GM21515 (cell line): ENCODE measurements around the gene ZNF543.
"Not testable (repeated sequence)": the region's sequence is repeated elsewhere in the genome, so short reads cannot be mapped to it uniquely, and the experiment has no call there.

Source experiments
- ATAC-seq: cut with Tn5 transposase; IDR thresholded peaks from one replicate; pipeline ENCODE4 v1.9.1; 2021; ENCODE audit not compliant: unreplicated experiment

ZNF543 gene

GRCh38 chr19:57319869-57320179 is 448 bp upstream of the ZNF543 start:
- no peak for ATAC-seq

- ATAC-seq, result no peak
Measured at GRCh38 chr19:57321116-57321515, 844 bp downstream of the ZNF543 start.

GRCh38 chr19:57321751-57322150 is 1.5 kb downstream of the ZNF543 start:
- no peak for ATAC-seq

DNA sequence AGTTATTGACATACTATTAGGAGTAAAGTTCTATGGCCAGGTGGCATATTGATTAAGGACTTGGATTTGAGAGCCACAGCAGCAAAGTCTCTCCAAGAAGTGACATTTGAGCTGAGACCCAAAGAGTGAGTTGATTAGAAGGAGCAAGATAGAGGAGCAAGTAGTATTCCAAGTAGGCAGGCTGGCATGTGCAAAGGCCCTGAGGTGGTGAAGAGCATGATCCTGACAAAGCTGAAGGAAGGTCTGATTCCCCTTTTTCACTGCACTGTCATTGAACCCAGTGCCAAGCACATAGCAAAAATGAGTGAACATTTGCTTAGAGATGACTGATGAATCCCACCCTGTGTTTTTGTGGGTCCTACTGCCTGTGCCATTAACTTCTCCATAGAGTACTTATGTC is 4.7 kb downstream of the ZNF543 start:
- ATAC-seq, result no peak

- no peak for ATAC-seq
Measured at GRCh38 chr19:57327993-57328392, 7.7 kb downstream of the ZNF543 start.

- no peak for ATAC-seq
Measured at GRCh38 chr19:57334191-57334590, 13.9 kb downstream of the ZNF543 start.

DNA sequence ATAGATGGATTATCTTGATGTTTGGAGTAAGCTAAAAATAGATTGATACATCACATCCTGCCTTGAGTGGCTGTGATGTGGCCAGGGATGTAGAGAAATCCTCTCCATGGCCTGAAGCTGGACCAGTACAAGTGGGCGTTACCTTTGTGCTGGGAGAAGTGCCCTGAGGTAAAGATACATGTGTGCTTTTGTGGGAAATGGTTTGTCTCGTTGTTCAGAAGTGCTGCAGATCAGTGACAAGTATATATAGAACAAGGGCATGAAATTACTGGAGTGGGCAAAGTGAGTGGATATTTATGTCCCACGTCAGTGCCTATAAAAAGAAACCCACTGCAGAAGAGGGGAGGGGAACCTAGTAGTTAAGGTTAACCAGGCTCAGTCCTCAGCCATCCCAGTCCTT is 18.6 kb downstream of the ZNF543 start:
- ATAC-seq, result no peak

GRCh38 chr19:57342582-57342981 is 22.3 kb downstream of the ZNF543 start:
- no peak for ATAC-seq

- no peak for ATAC-seq
Measured at GRCh38 chr19:57348136-57348535, 27.9 kb downstream of the ZNF543 start.

- ATAC-seq, result peak; percentile 90
Measured at GRCh38 chr19:57350877-57351805, 30.9 kb downstream of the ZNF543 start, which contains the start of gene ZNF304. TSS of gene ZNF304 (plus strand) at chr19:57351271. CDS start at chr19:57351665, 394 bp downstream.

GRCh38 chr19:57351867-57352266 is 31.6 kb downstream of the ZNF543 start:
- no peak for ATAC-seq

GRCh38 chr19:57355916-57356315 is 35.6 kb downstream of the ZNF543 start:
- no peak for ATAC-seq

GRCh38 chr19:57357406-57357805 is 37.1 kb downstream of the ZNF543 start:
- ATAC-seq, result no peak

DNA sequence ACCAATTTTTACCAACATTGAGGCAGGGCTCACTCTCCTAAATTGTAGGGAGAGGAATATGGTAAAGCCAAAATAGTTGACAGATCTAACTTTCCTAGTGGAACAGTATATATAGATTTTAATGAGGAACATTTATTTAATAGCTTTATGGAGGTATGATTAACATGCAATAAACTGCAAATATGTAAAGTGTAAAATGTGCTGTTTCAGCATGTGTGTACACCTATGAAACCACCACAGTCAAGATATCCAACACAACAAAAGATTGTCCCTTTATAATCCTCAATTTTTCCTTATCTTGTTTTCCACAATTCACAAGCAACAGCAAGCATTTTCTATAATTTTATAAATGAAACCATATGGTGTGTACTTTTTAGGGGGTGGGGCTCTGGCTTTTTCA is 39.0 kb downstream of the ZNF543 start:
- ATAC-seq, result no peak

- no peak for ATAC-seq
Measured at GRCh38 chr19:57362419-57362818, 42.1 kb downstream of the ZNF543 start.

DNA sequence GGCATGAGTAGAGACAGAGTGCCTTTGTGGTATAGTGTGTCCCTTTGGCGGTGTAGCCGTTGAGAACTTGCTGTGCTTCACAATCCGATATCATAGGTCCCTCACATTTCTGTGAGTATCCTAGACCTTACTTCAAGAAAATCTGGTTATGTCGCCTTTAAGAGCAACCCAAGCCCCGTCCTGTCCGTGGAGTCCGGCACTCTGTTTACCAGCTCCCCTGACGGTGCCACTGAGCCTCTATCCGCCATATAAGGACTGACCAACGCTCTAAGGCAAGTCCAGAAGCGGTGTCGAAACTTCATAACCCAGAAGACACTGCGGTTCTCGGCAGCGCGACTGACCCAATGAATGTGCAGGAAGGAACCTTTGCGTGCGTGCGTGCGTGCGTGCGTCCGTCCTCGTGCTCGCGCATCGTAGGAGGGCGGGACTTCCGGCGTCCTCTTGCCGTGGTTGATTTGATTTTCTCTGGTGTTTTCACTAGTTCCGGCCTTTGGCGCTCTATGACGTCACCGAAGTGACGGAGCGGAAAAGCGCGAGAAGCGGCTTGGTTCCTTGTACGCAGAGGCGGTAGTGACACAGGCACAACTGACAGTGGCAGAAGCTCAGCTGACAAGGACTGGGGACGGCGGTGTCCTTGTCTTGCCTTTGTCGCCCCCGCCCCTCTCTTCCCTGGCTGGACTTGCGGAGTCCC is 42.9 kb downstream of the ZNF543 start, which contains the start of the genes TRAPPC2B and ZNF547:
TRAPPC2B (plus strand) TSS at position 555 of the 691 bp plus-strand sequence. CDS start 1,283 bp downstream, outside the sequence.
ZNF547 (plus strand) TSS at position 555 of the 691 bp plus-strand sequence. CDS start 5,005 bp downstream, outside the sequence.
- peak; percentile 87 for ATAC-seq

DNA sequence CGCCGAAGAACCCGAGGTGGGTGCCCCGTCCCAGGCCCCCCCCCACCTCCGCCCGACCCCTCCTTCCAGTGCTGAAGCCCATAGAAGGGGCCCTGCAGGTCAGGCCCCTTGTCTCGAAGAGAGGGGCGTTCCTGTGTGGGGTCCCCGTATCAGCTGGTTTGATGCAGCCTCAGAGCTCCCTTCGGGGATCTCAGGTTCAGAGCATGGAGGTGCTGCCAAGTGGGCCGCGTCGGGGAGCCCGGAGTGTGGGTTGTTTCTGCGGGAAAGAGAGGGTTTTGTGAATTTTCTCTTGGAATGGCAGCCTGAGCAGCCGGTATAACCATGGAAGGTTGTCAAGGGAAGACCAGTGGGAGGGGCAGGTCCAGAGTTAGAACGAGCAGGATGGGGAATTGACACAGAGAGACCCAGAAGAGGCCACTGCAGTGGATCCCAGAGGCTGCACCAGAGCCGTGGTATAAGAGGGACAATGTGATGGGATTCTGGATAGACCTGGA is 43.5 kb downstream of the ZNF543 start:
- no peak for ATAC-seq

GRCh38 chr19:57366776-57367175 is 46.5 kb downstream of the ZNF543 start:
- ATAC-seq, result no peak

DNA sequence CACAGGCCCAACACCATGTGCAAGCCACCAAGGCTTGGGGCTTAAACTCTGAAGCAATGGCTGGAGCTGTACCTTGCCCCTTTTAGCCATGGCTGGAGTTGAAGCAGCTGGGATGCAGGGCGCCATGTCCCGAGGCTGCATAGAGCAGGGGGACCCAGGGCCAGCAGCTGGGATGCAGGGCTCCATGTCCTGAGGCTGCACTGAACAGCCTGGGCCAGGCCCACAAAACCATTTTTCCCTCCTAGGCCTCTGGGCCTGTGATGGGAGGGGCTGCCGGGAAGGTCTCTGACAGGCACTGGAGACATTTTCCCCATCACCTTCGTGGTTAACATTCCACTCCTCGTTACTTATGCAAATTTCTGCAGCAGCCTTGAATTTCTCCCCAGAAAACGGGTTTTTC is 53.9 kb downstream of the ZNF543 start:
- no peak for ATAC-seq

- ATAC-seq, result not testable (repeated sequence)
Measured at GRCh38 chr19:57374647-57375046, 54.4 kb downstream of the ZNF543 start.

GRCh38 chr19:57376151-57376550 is 55.9 kb downstream of the ZNF543 start:
- ATAC-seq, result no peak
